Thoracic aorta (tissue), 2 donors: ENCODE results near the gene CDK4. TPM values are rescaled to one million over a fixed set of nuclear protein-coding genes. Genes with fewer than 3 reads are reported as not detected.

Experiments used
- ATAC-seq: fragments of 150-250 bp; one replicate; pipeline ENCODE4 v1.8.0; 2017; ENCODE audit warnings: low read depth; ENCODE audit not compliant: insufficient number of reproducible peaks, low FRiP score
- DNase-seq: peaks from one replicate; pipeline ENCODE4 v3.0.0-alpha.2; 2020; ENCODE audit warnings: low spot score
- H3K27ac ChIP-seq, 2 donors: fragments of 200-600 bp; sonication (generic); 1 replicate in 1 of 2; 2 replicates in 1 of 2; pipeline ENCODE4 v1.5.1; 2016; ENCODE audit warnings: mild to moderate bottlenecking in 2 of 2, moderate library complexity in 2 of 2
- H3K27me3 ChIP-seq: fragments of 200-600 bp; sonication (generic); replicated peaks from 2 replicates; pipeline ENCODE4 v1.6.0; 2016; ENCODE audit warnings: mild to moderate bottlenecking; ENCODE audit not compliant: insufficient read depth
- H3K36me3 ChIP-seq: fragments of 200-600 bp; sonication (generic); one replicate; pipeline ENCODE4 v1.5.1; 2016
- H3K4me1 ChIP-seq, 2 donors: fragments of 200-600 bp; sonication (generic); 1 replicate in 1 of 2; 2 replicates in 1 of 2; pipeline versions ENCODE4 v1.5.1 to v1.6.0; 2016; ENCODE audit warnings: low read depth in 2 of 2, mild to moderate bottlenecking in 1 of 2; ENCODE audit not compliant: control insufficient read depth in 1 of 2
- H3K4me3 ChIP-seq: fragments of 200-600 bp; sonication (generic); 2 replicates; pipeline ENCODE4 v1.5.1; 2016; ENCODE audit warnings: mild to moderate bottlenecking
- H3K9me3 ChIP-seq: fragments of 200-600 bp; sonication (generic); 2 replicates; pipeline ENCODE4 v1.5.1; 2016
- CTCF ChIP-seq: fragments of 200-600 bp; sonication (generic); IDR thresholded peaks from one replicate; pipeline ENCODE4 v1.5.1; 2019; ENCODE audit warnings: antibody characterized with exemption
- total RNA-seq, 2 donors: library from RNA; depleted of rRNA; stranded (reverse); fragments of >200 nt; gene quantifications; one replicate each; pipeline versions ENCODE4 v1.1.0 to v1.2.3, GENCODE V29; 2016

CDK4 gene
- total RNA-seq, 2 donors from 2014 or later, result 52.3 to 72.8 TPM

GRCh38 chr12:57765003-57765697 is 13.0 kb upstream of the CDK4 start:
- ATAC-seq, result no peak
- Histone ChIP-seq H3K27ac (no peak overlapping the region), H3K27me3 (no peaks in the 10 kb centered on the region), H3K4me1 (peaks cover 15 to 30% of the 10 kb centered on the region in 2 donors), H3K4me3 (peak overlapping the region; percentile 68), H3K9me3 (no peaks in the 10 kb centered on the region), H3K36me3 (no peaks in the 10 kb centered on the region)
- TF ChIP-seq CTCF, result peak; percentile 22
- no peak for DNase-seq

DNA sequence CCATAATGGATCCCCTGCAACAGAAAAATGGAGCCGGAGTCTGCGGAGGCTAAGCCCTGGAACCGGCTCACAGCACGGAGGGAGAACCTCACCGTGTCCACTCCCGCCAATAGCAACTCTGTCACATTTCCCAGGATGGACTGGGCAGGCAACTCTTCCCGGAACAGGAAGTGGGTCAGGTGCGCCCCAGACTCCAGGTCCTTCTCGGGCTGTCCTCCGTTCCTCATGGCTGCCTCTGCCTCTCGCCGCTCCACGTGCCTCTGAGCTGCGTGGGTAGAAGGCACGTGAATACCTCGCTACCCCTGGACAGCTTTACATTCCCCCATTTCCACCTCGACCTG is 12.5 kb upstream of the CDK4 start:
- Histone ChIP-seq H3K27me3 (no peaks in the 10 kb centered on the region), H3K4me3 (peak overlapping the region; percentile 68), H3K27ac (no peak overlapping the region), H3K4me1 (peaks cover 15 to 30% of the 10 kb centered on the region in 2 donors), H3K9me3 (no peaks in the 10 kb centered on the region), H3K36me3 (no peaks in the 10 kb centered on the region)
- DNase-seq (no peak), ATAC-seq (no peak)
- no peak for TF ChIP-seq CTCF

GRCh38 chr12:57763881-57764661 is 12.0 kb upstream of the CDK4 start:
- Histone ChIP-seq H3K4me3 (no peak overlapping the region), H3K4me1 (peaks cover 15 to 30% of the 10 kb centered on the region in 2 donors), H3K36me3 (no peaks in the 10 kb centered on the region), H3K9me3 (no peaks in the 10 kb centered on the region), H3K27ac (no peak overlapping the region), H3K27me3 (no peaks in the 10 kb centered on the region)
- no peak for TF ChIP-seq CTCF
- no peak for ATAC-seq
- no peak for DNase-seq

DNA sequence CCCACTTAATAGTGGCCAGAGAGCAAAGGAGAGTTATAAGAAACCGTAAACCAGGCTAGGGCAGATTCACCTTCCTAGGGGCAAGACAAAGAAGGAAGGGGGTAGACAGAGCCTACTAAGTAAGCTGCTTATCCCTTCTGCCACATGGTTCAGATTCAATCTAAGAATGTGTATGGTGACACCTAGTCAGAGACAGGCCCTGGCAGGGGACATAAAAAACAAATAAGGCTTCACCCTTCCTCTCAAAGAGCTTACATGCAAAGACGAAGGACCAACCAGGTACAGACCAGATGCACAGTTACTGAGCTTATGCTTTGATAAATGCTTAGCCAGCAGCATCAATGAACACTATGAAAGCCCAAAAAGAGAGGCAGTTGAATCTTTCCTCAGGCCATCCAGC is 10.4 kb upstream of the CDK4 start:
- Histone ChIP-seq H3K27me3 (no peaks in the 10 kb centered on the region), H3K9me3 (no peaks in the 10 kb centered on the region), H3K4me3 (no peak overlapping the region), H3K36me3 (peaks cover 14% of the 10 kb centered on the region), H3K4me1 (peaks cover 15 to 30% of the 10 kb centered on the region in 2 donors), H3K27ac (no peak overlapping the region)
- no peak for TF ChIP-seq CTCF
- DNase-seq, result no peak
- no peak for ATAC-seq

- H3K27me3 ChIP-seq, result no peaks in the 10 kb centered on the region
- no peak for TF ChIP-seq CTCF
- H3K4me3 ChIP-seq, result no peak overlapping the region
- no peak overlapping the region for H3K27ac ChIP-seq
- no peak for ATAC-seq
- peaks cover 15 to 25% of the 10 kb centered on the region in 2 donors for H3K4me1 ChIP-seq
- DNase-seq, result no peak
- H3K9me3 ChIP-seq, result no peaks in the 10 kb centered on the region
- H3K36me3 ChIP-seq, result peaks cover 14% of the 10 kb centered on the region
Observed at GRCh38 chr12:57761391-57761998, 9.4 kb upstream of the CDK4 start.
